Pons (tissue), 1 donor: ENCODE results near the gene RBM28.

Source experiments
- DNase-seq: peaks from one replicate; pipeline ENCODE4 v3.0.0-alpha.2; 2016; ENCODE audit warnings: low spot score

Gene RBM28

GRCh38 chr7:128259131-128260061 is 84.3 kb downstream of the RBM28 start:
- DNase-seq = no peak

- no peak for DNase-seq
Observed at GRCh38 chr7:128257458-128257857, 86.2 kb downstream of the RBM28 start.

GRCh38 chr7:128255271-128255670 is 88.4 kb downstream of the RBM28 start:
- no peak for DNase-seq

GRCh38 chr7:128254470-128254869 is 89.2 kb downstream of the RBM28 start:
- DNase-seq = no peak

GRCh38 chr7:128253701-128254100 is 90.0 kb downstream of the RBM28 start:
- DNase-seq = no peak

- no peak for DNase-seq
Observed at GRCh38 chr7:128251337-128251736, 92.4 kb downstream of the RBM28 start.
